Smooth muscle cell (in vitro differentiated cells): Measurements from ENCODE around the gene PRKCD. TPM values are rescaled to one million over a fixed set of nuclear protein-coding genes. Genes with fewer than 3 reads are reported as not detected.

Source experiments
- DNase-seq: peaks from one replicate; lab custom pipeline; 2025; ENCODE audit not compliant: unreplicated experiment; lab: John Stamatoyannopoulos, UW
- H2AFZ ChIP-seq: fragments of 200-600 bp; sonication (generic); 2 replicates; pipeline ENCODE4 v1.6.0; 2016; ENCODE audit warnings: antibody characterized with exemption, low read depth, mild to moderate bottlenecking
- H3F3A ChIP-seq: fragments of 200-600 bp; sonication (generic); 2 replicates; pipeline ENCODE4 v1.6.0; 2017; ENCODE audit warnings: antibody characterized with exemption, low read depth
- H3K27ac ChIP-seq: fragments of 200-600 bp; sonication (generic); 2 replicates; pipeline ENCODE4 v1.5.1; 2016; ENCODE audit warnings: low read depth, mild to moderate bottlenecking
- H3K27me3 ChIP-seq: fragments of 200-600 bp; sonication (generic); 2 replicates; pipeline ENCODE4 v1.6.1; 2016; ENCODE audit warnings: low read depth, mild to moderate bottlenecking
- H3K36me3 ChIP-seq: fragments of 200-600 bp; sonication (generic); 2 replicates; pipeline ENCODE4 v1.5.1; 2016; ENCODE audit warnings: low read depth
- H3K4me1 ChIP-seq: fragments of 200-600 bp; sonication (generic); 2 replicates; pipeline ENCODE4 v1.5.1; 2016; ENCODE audit warnings: low read depth
- H3K4me2 ChIP-seq: fragments of 200-600 bp; sonication (generic); 2 replicates; pipeline ENCODE4 v1.6.0; 2016; ENCODE audit warnings: mild to moderate bottlenecking
- H3K4me3 ChIP-seq: fragments of 200-600 bp; sonication (generic); 2 replicates; pipeline ENCODE4 v1.5.1; 2016; ENCODE audit warnings: mild to moderate bottlenecking
- H3K79me2 ChIP-seq: fragments of 200-600 bp; sonication (generic); 2 replicates; pipeline ENCODE4 v1.6.0; 2016; ENCODE audit warnings: low read depth, mild to moderate bottlenecking
- H3K9ac ChIP-seq: fragments of 200-600 bp; sonication (generic); 2 replicates; pipeline ENCODE4 v1.6.0; 2016; ENCODE audit warnings: low read depth
- H3K9me3 ChIP-seq: fragments of 200-600 bp; sonication (generic); replicated peaks from 2 replicates; pipeline ENCODE4 v1.5.1; 2016; ENCODE audit warnings: low read depth
- H4K20me1 ChIP-seq: fragments of 200-600 bp; sonication (generic); 2 replicates; pipeline ENCODE4 v1.6.0; 2016; ENCODE audit warnings: low read depth
- CTCF ChIP-seq: fragments of 200-600 bp; sonication (generic); IDR thresholded peaks from 2 replicates; pipeline ENCODE4 v1.5.1; 2017; ENCODE audit warnings: borderline replicate concordance, mild to moderate bottlenecking, antibody characterized with exemption; ENCODE audit not compliant: insufficient read depth, poor library complexity, severe bottlenecking
- WGBS: methylation state at CpG from one replicate; pipeline ENCODE4 v1.1.7; 2016; ENCODE audit warnings: low lambda C conversion rate; 5-methylcytosine and 5-hydroxymethylcytosine counted together
- polyA plus RNA-seq: library from polyadenylated mRNA; unstranded; fragments of >200 nt; fragmentation: Nextera tagmentation; extraction: Ambion mirVana; gene quantifications from 2 replicates; pipeline ENCODE4 v1.2.1, GENCODE V29; 2016
- total RNA-seq: library from RNA; depleted of rRNA; stranded (reverse); fragments of >200 nt; gene quantifications from 2 replicates; pipeline ENCODE4 v1.2.3, GENCODE V29; 2014

The PRKCD gene
- total and polyA plus RNA-seq, 2 experiments from 2014 or later: 6.1 to 22.5 TPM

DNA sequence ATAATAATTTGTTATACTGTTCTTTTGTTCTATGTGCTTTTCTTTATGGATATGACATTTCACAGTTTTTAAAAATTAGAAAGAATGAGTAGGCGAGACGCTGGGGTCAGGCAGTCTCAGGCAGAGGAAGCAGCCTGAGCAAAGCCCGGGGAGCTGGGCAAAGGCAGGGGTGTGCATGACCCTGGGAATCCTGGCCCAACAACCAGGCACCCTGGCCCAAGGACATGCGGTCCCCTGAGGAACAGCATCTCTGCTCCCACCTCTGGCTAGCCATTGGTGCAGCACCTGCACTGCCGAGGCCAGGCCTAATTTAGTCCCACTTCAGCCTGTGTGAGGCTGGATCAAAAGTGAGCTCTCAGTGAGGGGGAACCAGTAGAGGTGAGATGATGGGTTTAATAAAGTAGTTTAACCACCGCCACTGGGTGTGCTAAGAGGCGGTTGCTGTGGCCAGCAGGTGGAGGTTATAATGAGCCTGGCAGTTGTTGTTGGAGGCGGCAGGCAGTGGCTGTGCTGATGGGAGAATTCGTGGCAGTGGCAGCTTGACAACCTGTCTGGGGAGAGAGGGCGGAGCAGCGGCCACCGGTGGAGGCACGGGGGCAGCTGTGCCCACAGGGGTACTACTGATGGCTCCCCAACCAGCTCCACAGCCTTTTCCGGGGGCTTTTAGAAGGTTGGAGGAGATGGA, 41.5 kb downstream of the PRKCD start:
- H3K9me3 ChIP-seq: no peaks in the 10 kb centered on the region
- H3K4me2 ChIP-seq: no peak overlapping the region
- H3K9ac ChIP-seq: no peak overlapping the region
- WGBS: 83% methylated on average over 14 of the region's 14 CpGs
- no peak for TF ChIP-seq CTCF
- H3K79me2 ChIP-seq: no peaks in the 10 kb centered on the region
- no peaks in the 10 kb centered on the region for H4K20me1 ChIP-seq
- H3K36me3 ChIP-seq: no peaks in the 10 kb centered on the region
- H3K27ac ChIP-seq: no peak overlapping the region
- no peak for DNase-seq
- no peak overlapping the region for H2AFZ ChIP-seq
- H3K4me3 ChIP-seq: no peak overlapping the region
- no peaks in the 10 kb centered on the region for H3K27me3 ChIP-seq
- H3K4me1 ChIP-seq: no peaks in the 10 kb centered on the region
- no peaks in the 10 kb centered on the region for H3F3A ChIP-seq

- Histone ChIP-seq H3K4me1 (no peaks in the 10 kb centered on the region), H3K4me3 (no peak overlapping the region), H3K9me3 (no peaks in the 10 kb centered on the region), H3K9ac (no peak overlapping the region), H3F3A (no peaks in the 10 kb centered on the region), H3K27ac (no peak overlapping the region), H3K27me3 (no peaks in the 10 kb centered on the region), H4K20me1 (no peaks in the 10 kb centered on the region), H3K4me2 (no peak overlapping the region), H3K79me2 (no peaks in the 10 kb centered on the region), H3K36me3 (no peaks in the 10 kb centered on the region), H2AFZ (no peak overlapping the region)
- TF ChIP-seq CTCF: no peak
- 95% methylated on average over 9 of the region's 9 CpGs for WGBS
- no peak for DNase-seq
Measured at GRCh38 chr3:53211706-53212702, 51.0 kb downstream of the PRKCD start.

DNA sequence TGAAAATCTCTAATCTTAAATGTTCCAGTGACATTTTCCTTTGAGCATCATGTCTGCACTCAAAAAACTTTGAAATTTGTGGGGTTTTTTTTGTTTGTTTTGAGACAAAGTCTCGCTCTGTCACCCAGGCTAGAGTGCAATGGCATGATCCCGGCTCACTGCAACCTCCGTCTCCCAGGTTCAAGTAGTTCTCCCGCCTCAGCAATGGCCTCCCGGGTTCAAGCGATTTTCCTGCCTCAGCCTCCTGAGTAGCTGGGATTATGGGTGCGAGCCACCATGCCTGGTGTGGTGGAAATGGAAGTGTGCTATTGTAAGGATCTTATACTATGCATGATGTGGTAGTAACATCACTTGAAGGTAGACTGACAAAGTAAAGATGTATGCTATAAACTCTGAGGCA, 52.3 kb downstream of the PRKCD start:
- no peak overlapping the region for H2AFZ ChIP-seq
- no peak overlapping the region for H3K4me3 ChIP-seq
- H3K9ac ChIP-seq: no peak overlapping the region

More for the DNA sequence above, 52.3 kb downstream of the PRKCD start:
- H3K4me1 ChIP-seq: no peaks in the 10 kb centered on the region
- no peaks in the 10 kb centered on the region for H4K20me1 ChIP-seq
- H3K4me2 ChIP-seq: no peak overlapping the region
- no peak overlapping the region for H3K27ac ChIP-seq
- H3K27me3 ChIP-seq: no peaks in the 10 kb centered on the region
- no peaks in the 10 kb centered on the region for H3K79me2 ChIP-seq
- no peaks in the 10 kb centered on the region for H3K36me3 ChIP-seq
- H3F3A ChIP-seq: no peaks in the 10 kb centered on the region
- 86% methylated on average over 7 of the region's 7 CpGs for WGBS
- no peak for DNase-seq
- no peak for TF ChIP-seq CTCF
- H3K9me3 ChIP-seq: no peaks in the 10 kb centered on the region
